Lower leg skin (tissue), 4 donors: ENCODE results near the gene HBM. TPM values are rescaled to one million over a fixed set of nuclear protein-coding genes. Genes with fewer than 3 reads are reported as not detected.

Experiments used
- DNase-seq, 2 donors: peaks; one replicate each; pipeline ENCODE4 v3.0.0-alpha.2; 2019; ENCODE audit warnings: low spot score in 2 of 2
- H3K4me3 ChIP-seq: fragments of 200-600 bp; sonication (generic); 2 replicates; pipeline ENCODE4 v1.5.1; 2017; ENCODE audit warnings: mild to moderate bottlenecking, low read depth; ENCODE audit not compliant: poor library complexity, severe bottlenecking
- POLR2A ChIP-seq, 2 donors: fragments of 450-650 bp; IDR thresholded peaks; one replicate each; pipeline ENCODE4 v1.6.1; 2016 to 2017; ENCODE audit warnings: antibody characterized with exemption in 2 of 2, mild to moderate bottlenecking in 1 of 2, moderate library complexity in 1 of 2
- WGBS, 2 donors: methylation state at CpG; one replicate each; pipeline ENCODE4 v1.1.5; 2018; 5-methylcytosine and 5-hydroxymethylcytosine counted together
- intact Hi-C: fragments of 100-400 bp; cut with DNase I; formaldehyde crosslinking; loops from one replicate; pipeline ENCODE4 v1.15.0; 2023; ENCODE audit warnings: low total_unique reads
- total RNA-seq, 4 donors: library from RNA; depleted of rRNA; stranded (reverse); fragments of >200 nt; gene quantifications; one replicate each; pipeline ENCODE4 v1.1.0, GENCODE V29; 2016
- TF ChIP-seq, protein P1 (sequence below), 3 donors: fragments of 450-650 bp; IDR thresholded peaks; one replicate each; pipeline ENCODE4 v1.5.1; 2016; ENCODE audit warnings: antibody characterized with exemption in 3 of 3, mild to moderate bottlenecking in 3 of 3, moderate library complexity in 2 of 3

The HBM gene
- total RNA-seq, 4 donors from 2014 or later, result not detected

DNA sequence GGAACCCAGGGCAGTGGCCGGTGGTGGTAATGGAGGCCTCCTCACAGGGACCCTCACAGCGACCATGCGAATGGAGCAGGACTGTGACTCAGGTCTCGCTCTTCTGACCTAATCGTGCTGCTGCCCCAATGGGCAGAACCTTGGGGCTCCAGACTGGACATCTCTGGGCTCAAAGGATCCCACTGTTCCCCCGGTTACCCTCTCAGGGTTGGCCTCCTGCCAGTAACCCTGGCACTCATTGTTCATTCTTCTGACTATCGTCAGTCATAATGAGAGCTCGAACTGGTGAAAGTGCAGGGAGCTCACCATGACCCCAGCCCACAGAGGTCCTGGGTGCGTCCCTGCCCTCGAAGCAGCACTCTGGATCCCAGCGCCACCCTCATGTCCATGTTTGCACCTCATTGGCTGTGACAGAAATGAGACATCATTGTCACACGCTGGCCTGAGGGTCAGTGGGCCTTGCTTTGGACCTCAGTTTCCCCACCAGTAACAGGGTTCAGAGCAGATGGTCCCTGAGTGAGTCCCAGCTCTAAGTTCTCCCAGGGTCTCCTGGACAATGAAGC is 23.3 kb upstream of the HBM start:
- WGBS, 2 donors, result 76 to 82% methylated on average over 11 to 12 of the region's 12 CpGs
- intact Hi-C loops, result no loop called here
- no peak for DNase-seq
- H3K4me3 ChIP-seq, result no peak overlapping the region
- TF ChIP-seq, protein P1, sequence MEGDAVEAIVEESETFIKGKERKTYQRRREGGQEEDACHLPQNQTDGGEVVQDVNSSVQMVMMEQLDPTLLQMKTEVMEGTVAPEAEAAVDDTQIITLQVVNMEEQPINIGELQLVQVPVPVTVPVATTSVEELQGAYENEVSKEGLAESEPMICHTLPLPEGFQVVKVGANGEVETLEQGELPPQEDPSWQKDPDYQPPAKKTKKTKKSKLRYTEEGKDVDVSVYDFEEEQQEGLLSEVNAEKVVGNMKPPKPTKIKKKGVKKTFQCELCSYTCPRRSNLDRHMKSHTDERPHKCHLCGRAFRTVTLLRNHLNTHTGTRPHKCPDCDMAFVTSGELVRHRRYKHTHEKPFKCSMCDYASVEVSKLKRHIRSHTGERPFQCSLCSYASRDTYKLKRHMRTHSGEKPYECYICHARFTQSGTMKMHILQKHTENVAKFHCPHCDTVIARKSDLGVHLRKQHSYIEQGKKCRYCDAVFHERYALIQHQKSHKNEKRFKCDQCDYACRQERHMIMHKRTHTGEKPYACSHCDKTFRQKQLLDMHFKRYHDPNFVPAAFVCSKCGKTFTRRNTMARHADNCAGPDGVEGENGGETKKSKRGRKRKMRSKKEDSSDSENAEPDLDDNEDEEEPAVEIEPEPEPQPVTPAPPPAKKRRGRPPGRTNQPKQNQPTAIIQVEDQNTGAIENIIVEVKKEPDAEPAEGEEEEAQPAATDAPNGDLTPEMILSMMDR (IDR thresholded peaks at IDR 0.05), result no peak

DNA sequence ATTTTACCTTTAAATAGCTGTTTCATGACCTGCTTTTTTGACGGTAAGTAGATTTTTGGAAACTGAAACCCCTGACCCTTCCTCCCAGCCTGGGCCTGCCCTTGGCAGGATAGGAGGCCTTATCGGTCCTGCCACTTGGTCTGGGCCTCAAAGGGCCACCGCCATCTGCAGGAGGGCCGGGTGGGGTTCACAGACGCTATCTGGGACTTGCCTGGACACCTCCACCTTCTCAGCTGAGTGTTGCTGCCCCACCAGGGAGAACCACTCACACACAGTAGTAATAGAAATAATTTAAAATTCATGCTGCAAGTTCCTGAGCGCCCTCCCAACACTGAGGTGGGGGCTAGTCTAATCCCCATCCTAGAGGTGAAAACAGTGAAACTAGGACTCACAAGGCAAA is 22.7 kb upstream of the HBM start:
- no peak overlapping the region for H3K4me3 ChIP-seq
- DNase-seq, result no peak
- no peak for TF ChIP-seq POLR2A (IDR thresholded peaks at IDR 0.05)
- intact Hi-C loops, result no loop called here
- 68 to 71% methylated on average over 6 of the region's 6 CpGs for WGBS, 2 donors

DNA sequence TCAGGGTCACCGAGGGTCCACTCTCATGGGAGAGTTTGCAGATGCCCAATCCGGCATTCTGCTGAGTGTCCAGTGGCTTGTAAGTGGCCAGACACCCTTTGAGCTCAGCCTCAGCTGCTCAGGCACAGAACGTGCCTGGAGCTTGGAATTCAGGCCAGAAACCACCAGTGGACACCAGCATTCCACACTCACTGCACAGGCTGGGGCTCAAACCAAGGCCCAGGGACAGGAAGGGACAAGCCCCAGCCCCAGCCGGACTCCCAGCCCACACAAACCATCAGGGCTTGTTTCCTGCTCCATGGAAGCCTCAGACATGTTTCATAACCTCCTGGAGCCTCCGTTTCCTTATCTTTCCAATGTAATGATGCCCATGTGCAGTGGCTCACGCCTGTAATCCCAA is 22.3 kb upstream of the HBM start:
- DNase-seq, result no peak
- intact Hi-C loops, result no loop called here
- 62 to 65% methylated on average over 6 of the region's 6 CpGs for WGBS, 2 donors
- TF ChIP-seq, protein P1 (IDR thresholded peaks at IDR 0.05), result no peak
- no peak for TF ChIP-seq POLR2A (IDR thresholded peaks at IDR 0.05)
- no peak overlapping the region for H3K4me3 ChIP-seq

DNA sequence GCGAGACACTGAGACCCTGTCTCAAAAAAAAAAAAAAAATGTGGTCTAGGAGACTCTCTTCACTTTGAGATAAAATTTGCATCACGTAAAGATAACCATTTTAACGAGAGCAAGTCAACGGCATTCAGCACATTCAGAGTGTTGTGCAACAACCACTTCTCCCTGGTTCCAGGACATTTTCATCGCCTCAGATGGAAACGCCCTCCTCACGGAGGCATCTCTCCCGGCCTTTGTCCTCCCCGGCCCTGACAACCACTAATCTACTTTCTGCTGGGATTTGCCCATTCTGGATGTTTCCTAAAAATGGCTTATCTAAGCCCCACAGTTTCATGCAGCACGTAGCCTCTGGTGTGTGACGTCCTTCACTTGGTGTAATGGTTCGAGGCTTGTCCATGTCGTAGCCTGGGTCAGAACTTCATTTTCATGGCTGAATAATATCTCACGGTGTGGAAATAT is 21.0 kb upstream of the HBM start:
- 85 to 91% methylated on average over 14 of the region's 14 CpGs for WGBS, 2 donors
- intact Hi-C loops, result no loop called here

DNA sequence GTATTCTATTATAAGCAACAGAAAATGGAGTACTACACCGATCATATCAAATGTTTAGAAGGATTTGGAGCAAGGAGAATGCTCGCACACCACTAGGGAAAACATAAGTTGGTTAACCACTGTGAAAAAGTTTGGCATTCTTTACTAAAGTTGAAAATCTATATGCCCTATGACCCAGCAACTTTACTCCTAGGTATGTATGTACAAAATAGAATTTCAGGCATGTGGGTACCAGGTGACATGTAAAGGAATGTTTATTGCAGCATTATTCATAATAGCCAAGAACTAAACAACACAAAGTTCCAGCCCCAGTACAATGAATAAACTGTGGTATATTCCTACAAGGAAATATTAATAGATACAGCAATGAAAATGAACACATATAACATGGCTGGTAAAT is 19.1 kb upstream of the HBM start:
- intact Hi-C loops, result no loop called here
- H3K4me3 ChIP-seq, result no peak overlapping the region
- TF ChIP-seq, protein P1 (IDR thresholded peaks at IDR 0.05), result no peak
- TF ChIP-seq POLR2A (IDR thresholded peaks at IDR 0.05), result no peak
- DNase-seq, result no peak
- WGBS, 2 donors, result 85 to 89% methylated on average over 2 of the region's 2 CpGs

More for the DNA sequence above, 21.0 kb upstream of the HBM start:
- no peak for TF ChIP-seq POLR2A (IDR thresholded peaks at IDR 0.05)
- TF ChIP-seq, protein P1 (IDR thresholded peaks at IDR 0.05), result no peak
- no peak overlapping the region for H3K4me3 ChIP-seq
- no peak for DNase-seq

DNA sequence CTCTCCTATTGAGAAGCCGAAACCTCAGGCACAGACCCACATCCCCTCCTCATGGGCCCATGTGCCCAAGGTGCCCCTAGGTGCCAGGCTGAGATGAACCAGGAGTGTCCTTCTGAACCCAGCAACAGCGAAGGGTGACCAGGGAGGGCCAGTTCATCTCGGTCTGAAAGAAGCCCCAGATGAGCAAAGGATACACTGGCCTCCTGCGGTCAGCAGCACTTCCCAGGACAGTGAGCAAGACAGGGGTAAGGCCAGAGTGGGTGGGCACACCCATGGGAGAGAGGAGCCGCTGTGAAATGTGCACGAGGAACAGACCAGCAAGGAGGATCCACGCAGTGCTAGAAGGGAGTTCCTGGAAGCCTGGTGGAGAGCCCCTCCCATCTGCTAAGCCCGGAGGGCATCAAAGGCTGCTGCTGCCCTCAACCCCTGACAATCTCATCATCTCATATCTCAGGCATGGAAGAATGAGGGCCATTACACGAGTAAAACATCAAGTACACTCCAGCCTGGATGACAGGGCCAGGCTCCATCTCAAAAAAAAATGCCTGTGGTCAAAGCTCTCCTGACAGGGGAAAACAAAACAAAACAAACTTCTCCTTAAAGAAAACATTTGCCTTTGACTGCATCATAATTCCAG is 16.6 kb upstream of the HBM start:
- no peak overlapping the region for H3K4me3 ChIP-seq
- 45 to 46% methylated on average over 8 to 9 of the region's 9 CpGs for WGBS, 2 donors
- no peak for DNase-seq
- TF ChIP-seq, protein P1 (IDR thresholded peaks at IDR 0.05), result no peak
- TF ChIP-seq POLR2A (IDR thresholded peaks at IDR 0.05), result no peak
- intact Hi-C loops, result no loop called here
